PC-3 (cell line): ENCODE results near the gene TSSK2. TPM values are rescaled to one million over a fixed set of nuclear protein-coding genes. Genes with fewer than 3 reads are reported as not detected.

Experiments
- ATAC-seq: fragments of 200-7000 bp; cut with Tn5 transposase; 2 replicates; pipeline ENCODE4 v1.9.1; 2020; ENCODE audit warnings: mild to moderate bottlenecking, moderate library complexity
- BruUV-seq: library from RNA; stranded (reverse); fragments of 400-500 nt; replicated peaks from 2 replicates; lab custom pipeline; 2021; lab: Mats Ljungman, UMichigan
- CTCF ChIA-PET: fragments of 300-600 bp; sonication (Branson Sonifier 250); formaldehyde crosslinking; loops from one replicate; lab custom pipeline; 2022; ENCODE audit warnings: antibody characterized with exemption; lab: Charles Lee
- POLR2A ChIA-PET: fragments of 300-600 bp; sonication (Branson Sonifier 250); formaldehyde crosslinking; loops from one replicate; lab custom pipeline; 2022; ENCODE audit warnings: antibody characterized with exemption; ENCODE audit not compliant: unreplicated experiment; lab: Charles Lee
- DNase-seq: peaks from one replicate; pipeline ENCODE4 v3.0.0-alpha.2; 2015
- H2AFZ ChIP-seq: fragments of 300-600 bp; sonication (generic); 2 replicates; pipeline ENCODE4 v1.6.0; 2016; ENCODE audit warnings: antibody characterized with exemption, low read length
- H3F3A ChIP-seq: fragments of 300-600 bp; sonication (generic); one replicate; pipeline ENCODE4 v1.6.0; 2017; ENCODE audit warnings: antibody characterized with exemption, low read length, control low read depth, mild to moderate bottlenecking; ENCODE audit not compliant: unreplicated experiment
- H3K27ac ChIP-seq: fragments of 300-600 bp; sonication (generic); 2 replicates; pipeline ENCODE4 v1.5.1; 2016; ENCODE audit warnings: mild to moderate bottlenecking, low read length
- H3K27me3 ChIP-seq: fragments of 300-600 bp; sonication (generic); 2 replicates; pipeline ENCODE4 v1.6.1; 2016; ENCODE audit warnings: low read length, mixed read lengths
- H3K36me3 ChIP-seq: fragments of 300-600 bp; sonication (generic); 2 replicates; pipeline ENCODE4 v1.6.1; 2016; ENCODE audit warnings: low read depth, mixed run types, low read length, mixed read lengths
- H3K4me1 ChIP-seq: fragments of 300-600 bp; sonication (generic); 2 replicates; pipeline ENCODE4 v1.5.1; 2016; ENCODE audit warnings: low read length; ENCODE audit not compliant: insufficient read depth
- H3K4me2 ChIP-seq: fragments of 300-600 bp; sonication (generic); 2 replicates; pipeline ENCODE4 v1.6.0; 2016; ENCODE audit warnings: low read length
- H3K4me3 ChIP-seq: fragments of 300-600 bp; sonication (generic); 2 replicates; pipeline ENCODE4 v1.5.1; 2016; ENCODE audit warnings: mild to moderate bottlenecking, low read length, mixed read lengths
- H3K79me2 ChIP-seq: fragments of 300-600 bp; sonication (generic); 2 replicates; pipeline ENCODE4 v1.6.1; 2017; ENCODE audit warnings: low read length, mixed read lengths
- H3K9ac ChIP-seq: fragments of 300-600 bp; sonication (generic); 2 replicates; pipeline ENCODE4 v1.6.0; 2016; ENCODE audit warnings: mild to moderate bottlenecking, low read length
- H3K9me2 ChIP-seq: fragments of 300-600 bp; sonication (generic); replicated peaks from 2 replicates; pipeline ENCODE4 v1.6.1; 2016; ENCODE audit warnings: mixed run types, low read length, mixed read lengths
- H3K9me3 ChIP-seq: fragments of 300-600 bp; sonication (generic); 2 replicates; pipeline ENCODE4 v1.6.1; 2016; ENCODE audit warnings: low read length, mixed read lengths
- H4K20me1 ChIP-seq: fragments of 300-600 bp; sonication (generic); 2 replicates; pipeline ENCODE4 v1.6.1; 2016; ENCODE audit warnings: low read length, mixed read lengths
- EZH2 ChIP-seq: fragments of 300-600 bp; sonication (generic); IDR thresholded peaks from one replicate; pipeline ENCODE4 v1.6.1; 2017; ENCODE audit warnings: antibody characterized with exemption, mild to moderate bottlenecking, low read length; ENCODE audit not compliant: unreplicated experiment
- EZH2phosphoT487 ChIP-seq: fragments of 300-600 bp; sonication (generic); IDR thresholded peaks from 2 replicates; pipeline ENCODE4 v1.6.1; 2018; ENCODE audit warnings: mild to moderate bottlenecking, antibody characterized with exemption, low read length, borderline replicate concordance
- intact Hi-C: fragments of 100-400 bp; cut with micrococcal nuclease; formaldehyde crosslinking; loops from 2 replicates; pipeline ENCODE4 v1.9.0; 2023
- total RNA-seq: library from RNA; depleted of rRNA; stranded (reverse); fragments of >200 nt; gene quantifications from 2 replicates; pipeline ENCODE4 v1.2.3, GENCODE V29; 2014
- TF ChIP-seq, protein P1 (sequence below): fragments of 300-600 bp; sonication (generic); conservative IDR thresholded peaks from 2 replicates; pipeline ENCODE4 v1.5.1; 2017; ENCODE audit warnings: antibody characterized with exemption, low read depth, mild to moderate bottlenecking, low read length

The TSSK2 gene
- total RNA-seq, 1 experiment from 2014 or later: not detected

DNA sequence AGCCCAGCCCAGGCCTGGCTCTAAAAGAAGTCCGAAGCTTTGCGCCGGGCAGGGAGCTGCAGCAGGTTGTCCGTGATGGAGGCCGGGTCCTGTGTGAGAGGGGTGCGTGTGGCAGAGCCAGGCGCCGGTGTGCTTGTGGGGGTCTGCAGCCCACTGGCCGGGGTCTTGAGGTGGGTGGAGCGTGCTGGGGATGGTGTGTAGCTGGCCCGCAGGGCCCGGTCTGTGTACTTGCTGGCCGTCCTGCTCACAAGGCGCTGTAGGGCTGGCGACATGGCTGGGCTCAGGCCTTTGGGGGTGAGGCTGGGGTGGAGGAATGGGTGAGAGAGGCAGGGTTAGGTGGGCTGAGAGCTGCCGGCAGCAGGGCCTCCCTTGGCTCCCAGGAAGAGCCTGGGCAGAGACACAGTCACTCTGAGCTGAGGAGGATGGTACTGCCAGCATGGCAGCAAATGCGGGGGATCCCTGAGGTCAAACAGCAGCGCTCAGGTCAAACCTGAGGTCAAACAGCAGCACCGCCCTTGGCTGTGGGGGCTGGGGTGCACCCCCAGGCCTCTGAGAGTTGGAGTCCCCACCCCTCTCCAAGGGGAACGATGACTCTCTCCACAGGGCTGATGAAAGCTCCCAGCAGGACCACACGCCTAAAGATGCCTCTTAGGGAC, 3.2 kb downstream of the TSSK2 start:
- Histone ChIP-seq H3K36me3 (no peaks in the 10 kb centered on the region; the same call in 1 of the 2 replicates), H3K9ac (no peak overlapping the region), H3K4me2 (no peak overlapping the region), H4K20me1 (no peaks in the 10 kb centered on the region), H3K4me1 (no peaks in the 10 kb centered on the region), H3K79me2 (no peaks in the 10 kb centered on the region), H3F3A (no peaks in the 10 kb centered on the region), H3K9me2 (no peaks in the 10 kb centered on the region), H3K27me3 (no peaks in the 10 kb centered on the region), H3K4me3 (no peak overlapping the region), H3K27ac (no peak overlapping the region), H3K9me3 (no peaks in the 10 kb centered on the region), H2AFZ (no peak overlapping the region)
- BruUV-seq: no TSS peak
- no peak for ATAC-seq
- TF ChIP-seq EZH2 (no peak), EZH2phosphoT487 (no peak)
- TF ChIP-seq, protein P1, sequence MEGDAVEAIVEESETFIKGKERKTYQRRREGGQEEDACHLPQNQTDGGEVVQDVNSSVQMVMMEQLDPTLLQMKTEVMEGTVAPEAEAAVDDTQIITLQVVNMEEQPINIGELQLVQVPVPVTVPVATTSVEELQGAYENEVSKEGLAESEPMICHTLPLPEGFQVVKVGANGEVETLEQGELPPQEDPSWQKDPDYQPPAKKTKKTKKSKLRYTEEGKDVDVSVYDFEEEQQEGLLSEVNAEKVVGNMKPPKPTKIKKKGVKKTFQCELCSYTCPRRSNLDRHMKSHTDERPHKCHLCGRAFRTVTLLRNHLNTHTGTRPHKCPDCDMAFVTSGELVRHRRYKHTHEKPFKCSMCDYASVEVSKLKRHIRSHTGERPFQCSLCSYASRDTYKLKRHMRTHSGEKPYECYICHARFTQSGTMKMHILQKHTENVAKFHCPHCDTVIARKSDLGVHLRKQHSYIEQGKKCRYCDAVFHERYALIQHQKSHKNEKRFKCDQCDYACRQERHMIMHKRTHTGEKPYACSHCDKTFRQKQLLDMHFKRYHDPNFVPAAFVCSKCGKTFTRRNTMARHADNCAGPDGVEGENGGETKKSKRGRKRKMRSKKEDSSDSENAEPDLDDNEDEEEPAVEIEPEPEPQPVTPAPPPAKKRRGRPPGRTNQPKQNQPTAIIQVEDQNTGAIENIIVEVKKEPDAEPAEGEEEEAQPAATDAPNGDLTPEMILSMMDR: no peak
- ChIA-PET CTCF (no interaction called here), POLR2A (no interaction called here)
- intact Hi-C loops: no loop called here
- DNase-seq: no peak

DNA sequence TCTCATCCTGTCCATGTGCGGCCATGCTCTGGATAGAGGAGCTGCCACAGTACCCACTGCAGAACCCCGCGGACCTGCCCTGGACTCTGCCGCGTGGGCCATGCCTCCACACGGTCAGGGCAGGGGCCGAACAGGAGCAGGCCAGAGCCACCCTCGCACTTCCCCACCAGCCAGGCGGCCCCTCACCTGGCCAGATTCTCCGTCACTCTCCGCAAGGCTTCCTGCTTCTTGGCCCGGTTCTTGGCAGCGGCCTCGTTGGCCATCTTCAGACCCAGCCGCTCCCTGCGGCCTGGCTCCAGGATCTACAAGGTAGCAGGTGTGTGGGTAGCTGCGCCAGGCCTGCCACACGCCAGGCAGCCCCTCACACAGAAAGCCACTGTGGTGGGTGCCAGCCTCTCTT, 3.8 kb downstream of the TSSK2 start:
- intact Hi-C loops: no loop called here
- Histone ChIP-seq H3K9me3 (no peaks in the 10 kb centered on the region), H3K9me2 (no peaks in the 10 kb centered on the region), H3K36me3 (no peaks in the 10 kb centered on the region; the same call in 1 of the 2 replicates), H3K79me2 (no peaks in the 10 kb centered on the region), H3F3A (no peaks in the 10 kb centered on the region), H2AFZ (no peak overlapping the region), H3K9ac (no peak overlapping the region), H4K20me1 (no peaks in the 10 kb centered on the region), H3K27me3 (no peaks in the 10 kb centered on the region), H3K4me1 (no peaks in the 10 kb centered on the region), H3K27ac (no peak overlapping the region), H3K4me2 (no peak overlapping the region), H3K4me3 (no peak overlapping the region)
- DNase-seq (no peak), ATAC-seq (no peak)
- ChIA-PET CTCF (no interaction called here), POLR2A (no interaction called here)
- TF ChIP-seq, protein P1: no peak
- TF ChIP-seq EZH2 (no peak), EZH2phosphoT487 (no peak)
- BruUV-seq: no TSS peak

DNA sequence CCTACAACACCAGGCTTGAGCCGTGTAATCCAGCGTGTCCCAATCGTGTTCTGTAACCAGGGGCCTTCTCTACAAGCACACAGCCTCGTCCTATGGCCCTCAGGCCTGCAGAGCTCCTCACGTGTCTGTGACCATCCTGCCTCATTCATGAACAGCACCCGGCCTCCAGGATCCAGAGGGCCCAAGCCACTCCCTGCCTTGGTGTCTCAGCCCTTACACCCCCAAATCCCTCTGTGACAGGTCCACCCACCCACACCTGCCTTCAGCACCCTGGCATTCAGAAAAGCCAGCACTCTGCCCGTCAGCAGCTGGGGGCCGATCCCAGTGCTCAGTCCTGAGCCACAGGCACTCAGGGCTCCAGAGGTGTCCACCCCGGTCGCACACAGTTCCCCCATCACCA, 5.8 kb downstream of the TSSK2 start:
- no peak overlapping the region for H3K4me3 ChIP-seq
- no peaks in the 10 kb centered on the region for H3K4me1 ChIP-seq
- H3K36me3 ChIP-seq: no peaks in the 10 kb centered on the region; the same call in 1 of the 2 replicates
- H3K9ac ChIP-seq: no peak overlapping the region
- no peak overlapping the region for H3K27ac ChIP-seq
- H3K27me3 ChIP-seq: no peaks in the 10 kb centered on the region
- ATAC-seq (no peak), DNase-seq (no peak)
- no peaks in the 10 kb centered on the region for H3K9me2 ChIP-seq
- H4K20me1 ChIP-seq: no peaks in the 10 kb centered on the region
- H3K4me2 ChIP-seq: no peak overlapping the region
- no peak overlapping the region for H2AFZ ChIP-seq
- no peak for TF ChIP-seq EZH2
- TF ChIP-seq, protein P1: no peak
- TF ChIP-seq EZH2phosphoT487: no peak
- H3K9me3 ChIP-seq: no peaks in the 10 kb centered on the region
- no peaks in the 10 kb centered on the region for H3F3A ChIP-seq
- intact Hi-C loops: no loop called here
- ChIA-PET POLR2A (no interaction called here), CTCF (no interaction called here)
- no TSS peak for BruUV-seq
- no peaks in the 10 kb centered on the region for H3K79me2 ChIP-seq
